A549 treated with dexamethasone at 1 μM for 4 hours (cell line): ENCODE measurements around the gene UNC45B. TPM values are rescaled to one million over a fixed set of nuclear protein-coding genes. Genes with fewer than 3 reads are reported as not detected.

Experiments used
- total RNA-seq: library from RNA; stranded (reverse); fragments of 200-300 nt; extraction: Qiagen RNA extraction; gene quantifications from 5 replicates; pipeline ENCODE4 v1.2.3, GENCODE V29; 2022

Gene UNC45B
- total RNA-seq, result not detected in 5 replicates

GRCh38 chr17:35147375-35147905 is at the start of gene UNC45B:
TSS of gene UNC45B (plus strand) at chr17:35147817. CDS start at chr17:35148264, 447 bp downstream.

GRCh38 chr17:35119370-35120165 is 28.0 kb upstream of the UNC45B start, which contains the start of gene RAD51D:
TSS of gene RAD51D (minus strand) at chr17:35119860. CDS start at chr17:35119613, 247 bp downstream.

GRCh38 chr17:35121315-35121714 is 26.3 kb upstream of the UNC45B start, which contains the start of gene FNDC8:
TSS of gene FNDC8 (plus strand) at chr17:35121615. CDS start at chr17:35121694, 79 bp downstream.

GRCh38 chr17:35141681-35142466 is 5.7 kb upstream of the UNC45B start, which contains the start of gene NLE1:
TSS of gene NLE1 (minus strand) at chr17:35142303. CDS start at chr17:35142275, 28 bp downstream.

GRCh38 chr17:35194001-35194400 is 46.4 kb downstream of the UNC45B start, which contains the start of gene SLC35G3:
TSS of gene SLC35G3 (minus strand) at chr17:35194393. CDS start at chr17:35194307, 86 bp downstream.

Other genes starting within 250 kb of the UNC45B start
- gene CCT6B, start 186.4 kb upstream of the UNC45B start, total RNA-seq, result 0.79 to 2.1 TPM (median 1.7 TPM) in 5 replicates
- gene ZNF830, start 186.3 kb upstream of the UNC45B start, total RNA-seq, result 14.5 to 17.5 TPM (median 15.3 TPM) in 5 replicates
- 13.7 to 22.2 TPM (median 20.6 TPM) in 5 replicates for gene LIG3, start 167.3 kb upstream of the UNC45B start, total RNA-seq
- 41.5 to 61.6 TPM (median 54.8 TPM) in 5 replicates for gene RFFL, start 84.1 kb upstream of the UNC45B start, total RNA-seq
- gene RAD51D, start 28.0 kb upstream of the UNC45B start, total RNA-seq, result 21.9 to 28.6 TPM (median 28.4 TPM) in 5 replicates
- gene FNDC8, start 26.2 kb upstream of the UNC45B start, total RNA-seq, result 0.06 to 0.09 TPM (median 0.07 TPM) in 3 of 5 replicates, not detected in the others
- 26.2 to 33.3 TPM (median 31.4 TPM) in 5 replicates for gene NLE1, start 5.5 kb upstream of the UNC45B start, total RNA-seq
- not detected in 5 replicates for gene SLC35G3, start 46.6 kb downstream of the UNC45B start, total RNA-seq
- 2.2 to 4.4 TPM (median 3.0 TPM) in 5 replicates for gene SLFN5, start 95.3 kb downstream of the UNC45B start, total RNA-seq
- gene SLFN11, start 225.8 kb downstream of the UNC45B start, total RNA-seq, result 4.0 to 6.8 TPM (median 5.9 TPM) in 5 replicates